WTC11 (cell line): Measurements from ENCODE around the gene ARRDC1. TPM values are rescaled to one million over a fixed set of nuclear protein-coding genes. Genes with fewer than 3 reads are reported as not detected.

ENCODE experiments used
- ATAC-seq: fragments of 200-7000 bp; cut with Tn5 transposase; 2 replicates; pipeline ENCODE4 v1.10.0; 2021; ENCODE audit warnings: mild to moderate bottlenecking, moderate library complexity
- CTCF ChIA-PET: fragments of 300-600 bp; sonication (Branson Sonifier 250); formaldehyde crosslinking; loops from one replicate; lab custom pipeline; 2021; ENCODE audit warnings: antibody characterized with exemption; lab: Charles Lee
- POLR2A ChIA-PET: fragments of 350-600 bp; sonication (Branson Sonifier 250); formaldehyde crosslinking; loops from one replicate; lab custom pipeline; 2021; ENCODE audit warnings: antibody characterized with exemption; lab: Charles Lee
- DNase-seq: peaks from one replicate; pipeline ENCODE4 v3.0.0; 2021; ENCODE audit warnings: low spot score
- H3K27ac Mint-ChIP-seq: 2 replicates; pipeline ENCODE4 v1.8.0; 2021; ENCODE audit warnings: mixed read lengths
- H3K27me3 Mint-ChIP-seq: 2 replicates; pipeline ENCODE4 v1.8.0; 2021; ENCODE audit warnings: low read depth, mild to moderate bottlenecking, moderate library complexity, mixed read lengths
- H3K36me3 Mint-ChIP-seq: 2 replicates; pipeline ENCODE4 v1.8.0; 2021; ENCODE audit warnings: mixed read lengths
- H3K4me1 Mint-ChIP-seq: 2 replicates; pipeline ENCODE4 v1.8.0; 2022; ENCODE audit warnings: mixed read lengths
- H3K4me3 Mint-ChIP-seq: 2 replicates; pipeline ENCODE4 v1.8.0; 2021; ENCODE audit warnings: mild to moderate bottlenecking, moderate library complexity, mixed read lengths
- H3K9me3 Mint-ChIP-seq: 2 replicates; pipeline ENCODE4 v1.8.0; 2021; ENCODE audit warnings: mixed read lengths
- CBFB ChIP-seq: sonication (generic); formaldehyde crosslinking; IDR thresholded peaks from 2 replicates; pipeline ENCODE4 v1.8.1; 2022; ENCODE audit warnings: mild to moderate bottlenecking, low read depth, missing genetic modification reagents
- ELF4 ChIP-seq: sonication (generic); formaldehyde crosslinking; IDR thresholded peaks from 2 replicates; pipeline ENCODE4 v1.8.1; 2022; ENCODE audit warnings: low read depth, mild to moderate bottlenecking, moderate library complexity, missing genetic modification reagents
- FOXJ3 ChIP-seq: sonication (generic); formaldehyde crosslinking; IDR thresholded peaks from 2 replicates; pipeline ENCODE4 v1.9.0; 2021; ENCODE audit warnings: missing genetic modification reagents, mild to moderate bottlenecking, borderline replicate concordance
- FOXK1 ChIP-seq: sonication (generic); formaldehyde crosslinking; IDR thresholded peaks from 2 replicates; pipeline ENCODE4 v1.8.0; 2022; ENCODE audit warnings: mild to moderate bottlenecking, moderate library complexity, missing genetic modification reagents
- GABPB1 ChIP-seq: sonication (generic); formaldehyde crosslinking; IDR thresholded peaks from 2 replicates; pipeline ENCODE4 v1.8.1; 2023; ENCODE audit warnings: mild to moderate bottlenecking, missing genetic modification reagents
- MYBL2 ChIP-seq: sonication (generic); formaldehyde crosslinking; IDR thresholded peaks from 2 replicates; pipeline ENCODE4 v1.8.1; 2023; ENCODE audit warnings: mild to moderate bottlenecking, moderate library complexity, missing genetic modification reagents
- NR1H2 ChIP-seq: sonication (generic); formaldehyde crosslinking; IDR thresholded peaks from 2 replicates; pipeline ENCODE4 v1.9.0; 2021; ENCODE audit warnings: mild to moderate bottlenecking, moderate library complexity, missing genetic modification reagents
- NR2C2 ChIP-seq: sonication (generic); formaldehyde crosslinking; IDR thresholded peaks from 2 replicates; pipeline ENCODE4 v1.8.0; 2022; ENCODE audit warnings: mild to moderate bottlenecking, missing genetic modification reagents
- SOX15 ChIP-seq: fragments of 250-450 bp; sonication (Bioruptor Pico); IDR thresholded peaks from 2 replicates; pipeline ENCODE4 v1.9.0; 2021; ENCODE audit warnings: mild to moderate bottlenecking
- TP53 ChIP-seq: sonication (generic); formaldehyde crosslinking; IDR thresholded peaks from 2 replicates; pipeline ENCODE4 v1.8.1; 2023; ENCODE audit warnings: mild to moderate bottlenecking, missing genetic modification reagents
- ZBTB21 ChIP-seq: sonication (generic); formaldehyde crosslinking; IDR thresholded peaks from 2 replicates; pipeline ENCODE4 v1.8.1; 2023; ENCODE audit warnings: mild to moderate bottlenecking, missing genetic modification reagents, borderline replicate concordance
- ZNF219 ChIP-seq: sonication (generic); formaldehyde crosslinking; IDR thresholded peaks from 2 replicates; pipeline ENCODE4 v1.8.0; 2023; ENCODE audit warnings: missing genetic modification reagents, mild to moderate bottlenecking, borderline replicate concordance
- ZNF396 ChIP-seq: fragments of 250-450 bp; sonication (Bioruptor Pico); IDR thresholded peaks from 2 replicates; pipeline ENCODE4 v1.8.0; 2021; ENCODE audit warnings: mild to moderate bottlenecking, moderate library complexity, borderline replicate concordance
- total RNA-seq: library from RNA; stranded (reverse); gene quantifications from 3 replicates; pipeline ENCODE4 v1.2.3, GENCODE V29; 2021
- TF ChIP-seq, protein P1 (sequence below): sonication (generic); formaldehyde crosslinking; IDR thresholded peaks from 2 replicates; pipeline ENCODE4 v1.8.0; 2022; ENCODE audit warnings: mild to moderate bottlenecking, missing genetic modification reagents
- TF ChIP-seq, protein P2 (sequence below): sonication (generic); formaldehyde crosslinking; IDR thresholded peaks from 2 replicates; pipeline ENCODE4 v1.8.1; 2023; ENCODE audit warnings: mild to moderate bottlenecking, missing genetic modification reagents, moderate library complexity
- TF ChIP-seq, protein P3 (sequence below): fragments of 250-450 bp; sonication (Bioruptor Pico); IDR thresholded peaks from 2 replicates; pipeline ENCODE4 v2.1.2; 2022; ENCODE audit warnings: mild to moderate bottlenecking, moderate library complexity
- TF ChIP-seq, protein P4 (sequence below): sonication (generic); formaldehyde crosslinking; IDR thresholded peaks from 2 replicates; pipeline ENCODE4 v1.8.0; 2022; ENCODE audit warnings: missing genetic modification reagents
- TF ChIP-seq, protein P5 (sequence below): sonication (generic); formaldehyde crosslinking; IDR thresholded peaks from 2 replicates; pipeline ENCODE4 v1.8.0; 2022; ENCODE audit warnings: mild to moderate bottlenecking, missing genetic modification reagents
- TF ChIP-seq, protein P6 (sequence below): sonication (generic); formaldehyde crosslinking; IDR thresholded peaks from 2 replicates; pipeline ENCODE4 v1.8.1; 2022; ENCODE audit warnings: mild to moderate bottlenecking, moderate library complexity, missing genetic modification reagents
- TF ChIP-seq, protein P7 (sequence below): fragments of 250-450 bp; sonication (Bioruptor Pico); IDR thresholded peaks from 2 replicates; pipeline ENCODE4 v1.9.0; 2021; ENCODE audit warnings: mild to moderate bottlenecking

Gene ARRDC1
- total RNA-seq, 1 experiment from 2014 or later, result 41.3 TPM

DNA sequence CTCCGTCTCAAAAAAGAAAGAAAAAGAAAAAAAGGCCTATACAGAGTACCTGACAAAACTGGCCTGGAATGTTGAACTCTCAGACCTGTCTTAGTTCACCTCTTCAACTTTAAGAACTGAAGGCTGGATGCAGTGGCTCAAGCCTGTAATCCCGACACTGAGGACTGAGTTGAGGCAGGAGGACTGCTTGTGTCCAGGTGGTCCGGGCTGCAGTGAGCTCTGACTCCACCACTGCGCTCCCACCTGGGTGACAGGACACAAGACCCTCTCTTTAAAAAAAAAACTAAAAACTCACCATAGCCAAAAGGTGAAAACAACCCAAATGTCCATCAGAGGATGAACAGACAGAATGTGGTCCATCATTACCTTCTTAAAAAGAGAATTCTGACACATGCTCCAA is 47.4 kb upstream of the ARRDC1 start:
- POLR2A ChIA-PET, result interaction anchor here (0.5 kb wide), 1 partner anchor 544 kb away, joined by 3 read pairs; no protein-coding TSS in a partner anchor

DNA sequence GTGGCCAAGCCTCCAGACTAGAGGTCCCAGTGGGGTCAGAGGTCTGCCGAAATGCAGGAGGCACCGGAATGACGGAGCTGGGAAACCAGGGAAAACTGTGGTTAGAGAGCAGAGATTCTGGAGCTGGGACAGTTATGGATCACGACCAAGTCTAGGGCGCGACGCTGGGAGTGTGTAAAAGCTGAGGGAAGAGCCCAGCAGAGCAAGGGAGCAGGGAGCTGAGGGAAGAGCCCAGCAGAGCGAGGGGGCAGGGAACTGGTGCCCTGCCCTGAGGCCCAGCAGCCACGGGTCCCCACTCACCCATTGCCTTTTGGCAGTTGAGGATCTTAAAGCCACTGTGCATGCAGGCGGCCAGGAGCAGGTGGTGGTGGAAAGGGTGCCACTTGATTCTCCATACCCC is 41.4 kb upstream of the ARRDC1 start:
- ATAC-seq (no peak), DNase-seq (no peak)
- Mint-ChIP-seq H3K4me1 (no peaks in the 10 kb centered on the region), H3K9me3 (peaks cover 3% of the 10 kb centered on the region; the same call in 1 of the 2 replicates), H3K27me3 (no peaks in the 10 kb centered on the region), H3K36me3 (peaks cover 55% of the 10 kb centered on the region), H3K27ac (no peak overlapping the region), H3K4me3 (no peak overlapping the region)
- TF ChIP-seq, protein P1, sequence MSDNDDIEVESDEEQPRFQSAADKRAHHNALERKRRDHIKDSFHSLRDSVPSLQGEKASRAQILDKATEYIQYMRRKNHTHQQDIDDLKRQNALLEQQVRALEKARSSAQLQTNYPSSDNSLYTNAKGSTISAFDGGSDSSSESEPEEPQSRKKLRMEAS (CRISPR knock-in tag), result no peak
- TF ChIP-seq, protein P2, sequence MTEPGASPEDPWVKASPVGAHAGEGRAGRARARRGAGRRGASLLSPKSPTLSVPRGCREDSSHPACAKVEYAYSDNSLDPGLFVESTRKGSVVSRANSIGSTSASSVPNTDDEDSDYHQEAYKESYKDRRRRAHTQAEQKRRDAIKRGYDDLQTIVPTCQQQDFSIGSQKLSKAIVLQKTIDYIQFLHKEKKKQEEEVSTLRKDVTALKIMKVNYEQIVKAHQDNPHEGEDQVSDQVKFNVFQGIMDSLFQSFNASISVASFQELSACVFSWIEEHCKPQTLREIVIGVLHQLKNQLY (CRISPR knock-in tag), result no peak
- ChIA-PET POLR2A (no interaction called here), CTCF (no interaction called here)

More for the DNA sequence above, 47.4 kb upstream of the ARRDC1 start:
- Mint-ChIP-seq H3K4me1 (no peaks in the 10 kb centered on the region), H3K27ac (no peak overlapping the region), H3K4me3 (no peak overlapping the region), H3K9me3 (no peaks in the 10 kb centered on the region), H3K36me3 (peaks cover 66% of the 10 kb centered on the region), H3K27me3 (no peaks in the 10 kb centered on the region)
- no peak for DNase-seq
- TF ChIP-seq SOX15 (CRISPR knock-in tag), result no peak
- TF ChIP-seq NR2C2, result no peak
- CTCF ChIA-PET, result no interaction called here
- ATAC-seq, result no peak

DNA sequence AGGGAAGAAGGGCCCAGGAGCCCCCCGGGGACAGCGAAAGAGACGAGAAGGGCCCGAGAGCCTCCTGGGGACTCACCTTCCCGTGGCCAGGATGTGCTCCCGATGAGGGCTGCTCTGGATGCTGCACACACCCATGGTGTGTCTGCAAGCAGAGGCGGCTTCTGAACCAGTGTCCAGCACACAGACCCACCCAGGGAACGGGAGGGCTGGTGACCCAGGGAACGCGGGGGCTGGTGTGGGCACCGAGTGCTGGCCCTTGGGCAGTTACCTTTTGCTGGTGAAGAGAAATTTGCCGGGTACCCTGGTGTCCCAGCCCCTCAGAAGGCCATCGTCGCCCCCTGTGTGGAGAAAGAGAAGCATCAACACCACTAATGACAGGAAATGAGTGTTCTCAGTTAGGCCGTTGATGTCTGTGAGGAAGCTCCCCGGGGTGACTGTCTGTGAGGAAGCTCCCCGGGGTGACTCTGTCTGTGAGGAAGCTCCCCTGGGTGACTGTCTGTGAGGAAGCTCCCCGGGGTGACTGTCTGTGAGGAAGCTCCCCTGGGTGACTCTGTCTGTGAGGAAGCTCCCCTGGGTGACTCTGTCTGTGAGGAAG is 40.6 kb upstream of the ARRDC1 start:
- DNase-seq (no peak), ATAC-seq (no peak)
- no peaks in the 10 kb centered on the region for H3K27me3 Mint-ChIP-seq
- ChIA-PET POLR2A (no interaction called here), CTCF (no interaction called here)
- H3K9me3 Mint-ChIP-seq, result peaks cover 3% of the 10 kb centered on the region; the same call in 1 of the 2 replicates
- no peaks in the 10 kb centered on the region for H3K4me1 Mint-ChIP-seq
- H3K36me3 Mint-ChIP-seq, result peaks cover 48% of the 10 kb centered on the region
- H3K4me3 Mint-ChIP-seq, result no peak overlapping the region
- no peak overlapping the region for H3K27ac Mint-ChIP-seq
- TF ChIP-seq NR1H2 (CRISPR knock-in tag) (no peak), FOXJ3 (CRISPR knock-in tag) (no peak), FOXK1 (no peak), GABPB1 (CRISPR knock-in tag) (no peak), ZNF396 (CRISPR knock-in tag) (no peak), ZNF219 (no peak), TP53 (CRISPR knock-in tag) (no peak), ZBTB21 (CRISPR knock-in tag) (no peak), CBFB (CRISPR knock-in tag) (no peak), MYBL2 (no peak), ELF4 (CRISPR knock-in tag) (no peak)
- TF ChIP-seq, protein P3, sequence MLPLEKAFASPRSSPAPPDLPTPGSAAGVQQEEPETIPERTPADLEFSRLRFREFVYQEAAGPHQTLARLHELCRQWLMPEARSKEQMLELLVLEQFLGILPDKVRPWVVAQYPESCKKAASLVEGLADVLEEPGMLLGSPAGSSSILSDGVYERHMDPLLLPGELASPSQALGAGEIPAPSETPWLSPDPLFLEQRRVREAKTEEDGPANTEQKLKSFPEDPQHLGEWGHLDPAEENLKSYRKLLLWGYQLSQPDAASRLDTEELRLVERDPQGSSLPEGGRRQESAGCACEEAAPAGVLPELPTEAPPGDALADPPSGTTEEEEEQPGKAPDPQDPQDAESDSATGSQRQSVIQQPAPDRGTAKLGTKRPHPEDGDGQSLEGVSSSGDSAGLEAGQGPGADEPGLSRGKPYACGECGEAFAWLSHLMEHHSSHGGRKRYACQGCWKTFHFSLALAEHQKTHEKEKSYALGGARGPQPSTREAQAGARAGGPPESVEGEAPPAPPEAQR (CRISPR knock-in tag), result no peak
- TF ChIP-seq, protein P4, sequence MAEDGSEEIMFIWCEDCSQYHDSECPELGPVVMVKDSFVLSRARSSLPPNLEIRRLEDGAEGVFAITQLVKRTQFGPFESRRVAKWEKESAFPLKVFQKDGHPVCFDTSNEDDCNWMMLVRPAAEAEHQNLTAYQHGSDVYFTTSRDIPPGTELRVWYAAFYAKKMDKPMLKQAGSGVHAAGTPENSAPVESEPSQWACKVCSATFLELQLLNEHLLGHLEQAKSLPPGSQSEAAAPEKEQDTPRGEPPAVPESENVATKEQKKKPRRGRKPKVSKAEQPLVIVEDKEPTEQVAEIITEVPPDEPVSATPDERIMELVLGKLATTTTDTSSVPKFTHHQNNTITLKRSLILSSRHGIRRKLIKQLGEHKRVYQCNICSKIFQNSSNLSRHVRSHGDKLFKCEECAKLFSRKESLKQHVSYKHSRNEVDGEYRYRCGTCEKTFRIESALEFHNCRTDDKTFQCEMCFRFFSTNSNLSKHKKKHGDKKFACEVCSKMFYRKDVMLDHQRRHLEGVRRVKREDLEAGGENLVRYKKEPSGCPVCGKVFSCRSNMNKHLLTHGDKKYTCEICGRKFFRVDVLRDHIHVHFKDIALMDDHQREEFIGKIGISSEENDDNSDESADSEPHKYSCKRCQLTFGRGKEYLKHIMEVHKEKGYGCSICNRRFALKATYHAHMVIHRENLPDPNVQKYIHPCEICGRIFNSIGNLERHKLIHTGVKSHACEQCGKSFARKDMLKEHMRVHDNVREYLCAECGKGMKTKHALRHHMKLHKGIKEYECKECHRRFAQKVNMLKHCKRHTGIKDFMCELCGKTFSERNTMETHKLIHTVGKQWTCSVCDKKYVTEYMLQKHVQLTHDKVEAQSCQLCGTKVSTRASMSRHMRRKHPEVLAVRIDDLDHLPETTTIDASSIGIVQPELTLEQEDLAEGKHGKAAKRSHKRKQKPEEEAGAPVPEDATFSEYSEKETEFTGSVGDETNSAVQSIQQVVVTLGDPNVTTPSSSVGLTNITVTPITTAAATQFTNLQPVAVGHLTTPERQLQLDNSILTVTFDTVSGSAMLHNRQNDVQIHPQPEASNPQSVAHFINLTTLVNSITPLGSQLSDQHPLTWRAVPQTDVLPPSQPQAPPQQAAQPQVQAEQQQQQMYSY (CRISPR knock-in tag), result no peak
- TF ChIP-seq, protein P5, sequence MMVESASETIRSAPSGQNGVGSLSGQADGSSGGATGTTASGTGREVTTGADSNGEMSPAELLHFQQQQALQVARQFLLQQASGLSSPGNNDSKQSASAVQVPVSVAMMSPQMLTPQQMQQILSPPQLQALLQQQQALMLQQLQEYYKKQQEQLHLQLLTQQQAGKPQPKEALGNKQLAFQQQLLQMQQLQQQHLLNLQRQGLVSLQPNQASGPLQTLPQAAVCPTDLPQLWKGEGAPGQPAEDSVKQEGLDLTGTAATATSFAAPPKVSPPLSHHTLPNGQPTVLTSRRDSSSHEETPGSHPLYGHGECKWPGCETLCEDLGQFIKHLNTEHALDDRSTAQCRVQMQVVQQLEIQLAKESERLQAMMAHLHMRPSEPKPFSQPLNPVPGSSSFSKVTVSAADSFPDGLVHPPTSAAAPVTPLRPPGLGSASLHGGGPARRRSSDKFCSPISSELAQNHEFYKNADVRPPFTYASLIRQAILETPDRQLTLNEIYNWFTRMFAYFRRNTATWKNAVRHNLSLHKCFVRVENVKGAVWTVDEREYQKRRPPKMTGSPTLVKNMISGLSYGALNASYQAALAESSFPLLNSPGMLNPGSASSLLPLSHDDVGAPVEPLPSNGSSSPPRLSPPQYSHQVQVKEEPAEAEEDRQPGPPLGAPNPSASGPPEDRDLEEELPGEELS (CRISPR knock-in tag), result no peak
- TF ChIP-seq, protein P6, sequence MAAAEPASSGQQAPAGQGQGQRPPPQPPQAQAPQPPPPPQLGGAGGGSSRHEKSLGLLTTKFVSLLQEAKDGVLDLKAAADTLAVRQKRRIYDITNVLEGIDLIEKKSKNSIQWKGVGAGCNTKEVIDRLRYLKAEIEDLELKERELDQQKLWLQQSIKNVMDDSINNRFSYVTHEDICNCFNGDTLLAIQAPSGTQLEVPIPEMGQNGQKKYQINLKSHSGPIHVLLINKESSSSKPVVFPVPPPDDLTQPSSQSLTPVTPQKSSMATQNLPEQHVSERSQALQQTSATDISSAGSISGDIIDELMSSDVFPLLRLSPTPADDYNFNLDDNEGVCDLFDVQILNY (CRISPR knock-in tag), result no peak
- TF ChIP-seq, protein P7, sequence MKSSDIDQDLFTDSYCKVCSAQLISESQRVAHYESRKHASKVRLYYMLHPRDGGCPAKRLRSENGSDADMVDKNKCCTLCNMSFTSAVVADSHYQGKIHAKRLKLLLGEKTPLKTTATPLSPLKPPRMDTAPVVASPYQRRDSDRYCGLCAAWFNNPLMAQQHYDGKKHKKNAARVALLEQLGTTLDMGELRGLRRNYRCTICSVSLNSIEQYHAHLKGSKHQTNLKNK (CRISPR knock-in tag), result no peak
